LHCN-M2 (cell line): ENCODE measurements around the gene CCDC97. TPM values are rescaled to one million over a fixed set of nuclear protein-coding genes. Genes with fewer than 3 reads are reported as not detected.
"Not testable (repeated sequence)": the region's sequence is repeated elsewhere in the genome, so short reads cannot be mapped to it uniquely, and the experiment has no call there.

Source experiments
- DNase-seq: peaks from one replicate; pipeline ENCODE4 v3.0.0-alpha.2; 2012; ENCODE audit warnings: low read depth
- polyA plus RNA-seq: library from polyadenylated mRNA; unstranded; fragments of >200 nt; gene quantifications from one replicate; pipeline ENCODE4 v1.2.1, GENCODE V29; 2012; ENCODE audit warnings: missing spikeins
- total RNA-seq: library from RNA; depleted of rRNA; stranded (reverse); fragments of >200 nt; gene quantifications from 2 replicates; pipeline ENCODE4 v1.2.3, GENCODE V29; 2014; rRNA removed

Gene CCDC97
- 10.2 and 15.3 TPM in 2 replicates for total RNA-seq
- 16.8 TPM for polyA plus RNA-seq

GRCh38 chr19:41310033-41310831 lies at the start of gene CCDC97:
TSS of gene CCDC97 (plus strand) at chr19:41310172. CDS start at chr19:41310311, 139 bp downstream.
- DNase-seq = peak; percentile 81

- DNase-seq = no peak
Observed at GRCh38 chr19:41261474-41262190, 48.3 kb upstream of the CCDC97 start.

- DNase-seq = peak; percentile 81
Observed at GRCh38 chr19:41263042-41263849, 46.7 kb upstream of the CCDC97 start.

GRCh38 chr19:41263850-41264580 lies 46.0 kb upstream of the CCDC97 start, which contains the start of gene HNRNPUL1:
TSS of gene HNRNPUL1 (plus strand) at chr19:41264372. CDS start at chr19:41264504, 132 bp downstream.
- peak; percentile 100 for DNase-seq

- peak; percentile 45 for DNase-seq
Observed at GRCh38 chr19:41264581-41265394, 45.2 kb upstream of the CCDC97 start.

DNA sequence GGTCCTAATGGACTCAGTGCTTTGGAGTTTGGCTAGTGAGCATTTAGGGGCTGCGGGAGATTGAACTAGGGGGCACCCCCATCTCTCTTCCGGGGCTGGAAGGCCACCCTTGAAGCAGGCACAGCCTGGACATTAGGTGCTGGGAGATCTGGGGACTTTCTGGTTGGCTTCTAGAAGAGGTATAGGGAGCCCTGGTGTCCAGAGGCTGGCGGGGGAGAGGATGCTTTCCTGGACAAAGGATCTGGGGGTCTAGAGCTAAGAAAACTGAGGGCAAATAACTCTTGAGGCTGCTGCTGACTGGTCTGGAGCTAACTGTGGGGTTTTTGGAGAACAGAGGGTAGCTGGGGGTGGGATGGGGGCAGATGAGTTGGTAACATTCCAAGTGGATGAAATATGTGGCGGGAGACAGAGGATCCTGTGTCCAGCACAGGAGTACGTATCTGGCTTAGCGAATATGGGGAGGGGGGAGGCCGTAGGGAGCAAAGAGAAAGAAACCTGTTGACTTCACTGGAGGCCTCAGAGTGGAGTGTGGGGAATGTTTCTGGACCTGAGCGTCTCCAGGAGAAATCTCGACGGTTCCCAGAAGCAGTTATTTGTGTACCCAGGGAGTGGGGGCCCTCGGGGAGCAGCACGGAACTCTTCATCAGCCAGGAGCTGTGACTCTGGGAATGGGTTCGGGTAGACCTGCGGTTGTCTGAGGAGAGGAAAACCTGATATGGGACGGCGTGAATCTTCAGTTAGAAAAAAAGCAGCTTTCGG lies 44.4 kb upstream of the CCDC97 start:
- peak; percentile 45 for DNase-seq

DNA sequence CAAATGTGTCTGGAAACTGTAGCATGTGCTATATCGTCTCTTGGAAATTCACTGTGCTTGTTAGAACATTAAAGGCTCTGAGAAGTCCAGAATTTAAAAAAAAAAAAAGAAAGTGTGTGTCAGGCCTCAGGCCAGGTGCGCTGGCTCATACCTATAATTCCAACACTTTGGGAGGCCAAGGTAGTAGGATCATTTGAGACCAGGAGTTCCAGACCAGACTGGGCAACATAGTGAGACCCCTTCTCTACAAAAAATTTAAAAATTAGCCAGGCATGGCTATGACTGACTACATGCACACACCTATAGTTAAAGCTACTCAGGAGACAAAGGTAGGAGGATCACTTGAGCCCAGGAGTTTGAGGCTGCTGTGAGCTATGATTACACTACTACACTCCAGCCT lies 40.9 kb upstream of the CCDC97 start:
- DNase-seq = no peak

DNA sequence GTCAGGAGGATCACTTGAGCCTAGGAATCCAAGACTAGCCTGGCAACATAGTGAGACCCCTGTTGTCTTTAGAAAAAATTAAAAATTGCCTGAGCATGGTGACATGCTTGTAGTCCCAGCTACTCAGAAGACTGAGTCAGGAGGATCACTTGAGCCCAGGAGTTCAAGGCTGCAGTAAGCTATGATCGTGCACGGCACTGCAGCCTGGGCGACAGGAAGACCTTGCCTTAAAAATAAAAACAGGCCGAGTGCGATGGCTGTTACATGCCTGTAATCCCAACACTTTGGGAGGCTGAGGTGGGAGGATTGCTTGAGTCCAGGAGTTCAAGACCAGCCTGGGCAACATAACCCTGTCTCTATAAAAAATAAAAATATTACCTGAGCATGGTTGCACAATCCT lies 40.4 kb upstream of the CCDC97 start:
- no peak for DNase-seq

GRCh38 chr19:41273076-41273475 lies 36.9 kb upstream of the CCDC97 start:
- no peak for DNase-seq

GRCh38 chr19:41274802-41275201 lies 35.2 kb upstream of the CCDC97 start:
- no peak for DNase-seq

DNA sequence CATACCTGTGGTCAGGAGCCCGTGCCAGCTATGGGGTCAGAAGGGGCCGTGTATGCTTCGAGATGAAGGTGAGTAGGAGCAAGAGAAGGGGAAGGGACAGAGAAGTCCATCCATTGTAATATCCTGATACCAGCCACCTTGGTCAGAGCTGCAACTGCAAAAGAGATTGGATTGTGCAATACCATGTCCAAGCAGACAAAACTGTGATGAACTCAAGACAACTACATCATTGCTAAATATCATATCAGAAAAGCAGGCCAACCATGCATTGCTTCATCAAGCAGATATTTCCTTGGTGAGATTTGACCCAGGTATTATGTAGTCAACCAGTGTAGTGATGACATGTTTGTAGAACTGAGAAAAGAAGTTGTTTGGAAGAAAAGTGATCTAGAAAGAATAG lies 33.7 kb upstream of the CCDC97 start:
- DNase-seq = no peak

GRCh38 chr19:41278478-41278877 lies 31.5 kb upstream of the CCDC97 start:
- no peak for DNase-seq

- no peak for DNase-seq
Observed at GRCh38 chr19:41288673-41289530, 21.1 kb upstream of the CCDC97 start.

- not testable (repeated sequence) for DNase-seq
Observed at GRCh38 chr19:41289814-41290213, 20.2 kb upstream of the CCDC97 start.

- no peak for DNase-seq
Observed at GRCh38 chr19:41294393-41294792, 15.6 kb upstream of the CCDC97 start.

- no peak for DNase-seq
Observed at GRCh38 chr19:41295499-41295898, 14.5 kb upstream of the CCDC97 start.

DNA sequence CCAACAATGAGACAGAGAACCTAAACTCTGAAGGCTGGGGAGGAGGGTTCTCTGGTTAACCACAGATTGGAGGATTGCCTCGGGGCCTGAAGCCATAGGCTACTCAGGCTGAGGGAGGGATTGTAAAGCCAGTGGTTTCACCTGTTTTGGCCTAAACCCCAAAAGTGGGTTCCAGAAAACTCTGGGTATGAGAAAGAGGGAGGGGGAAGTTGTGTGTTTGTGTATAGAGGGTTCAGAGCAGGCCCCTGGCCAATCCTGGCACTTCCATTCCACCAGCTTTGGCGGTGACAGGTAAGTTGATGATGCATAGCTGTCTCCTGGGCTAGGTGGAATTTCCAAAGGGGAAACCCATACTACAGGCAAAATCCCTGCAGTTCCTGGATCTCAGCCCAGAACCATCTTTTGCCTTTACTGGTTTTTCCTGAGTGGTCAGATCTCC lies 13.5 kb upstream of the CCDC97 start:
- DNase-seq = peak; percentile 11

GRCh38 chr19:41297628-41298347 lies 12.2 kb upstream of the CCDC97 start:
- DNase-seq = peak; percentile 19
